ENCODE data around the gene NRAP.
A peak's percentile ranks its signal among the peaks of the same experiment; 100 is the strongest.
"Not testable (repeated sequence)": the region's sequence is repeated elsewhere in the genome, so short reads cannot be mapped to it uniquely, and the experiment has no call there.

Gene NRAP

GRCh38 chr10:113681533-113682470 lies 18.0 kb upstream of the NRAP start:
- DNase-seq, result no peak

- no peak for DNase-seq
Measured at GRCh38 chr10:113680190-113681111, 16.6 kb upstream of the NRAP start.

- DNase-seq, result peak; percentile 49
Measured at GRCh38 chr10:113679463-113680189, 15.8 kb upstream of the NRAP start, which contains the start of gene CASP7. Gene CASP7 (plus strand): TSS chr10:113679912. CDS start chr10:113697494, 17,582 bp downstream.

- DNase-seq, result no peak
Measured at GRCh38 chr10:113666682-113667252, 2.9 kb upstream of the NRAP start.

GRCh38 chr10:113665806-113666354 lies 2.0 kb upstream of the NRAP start:
- no peak for DNase-seq

GRCh38 chr10:113665352-113665751 lies 1.5 kb upstream of the NRAP start:
- no peak for DNase-seq

GRCh38 chr10:113663142-113663541 lies 699 bp downstream of the NRAP start:
- DNase-seq, result no peak

- no peak for DNase-seq
Measured at GRCh38 chr10:113661332-113661731, 2.5 kb downstream of the NRAP start.

GRCh38 chr10:113657544-113657943 lies 6.3 kb downstream of the NRAP start:
- no peak for DNase-seq

- DNase-seq, result no peak
Measured at GRCh38 chr10:113656896-113657295, 6.9 kb downstream of the NRAP start.

- DNase-seq, result not testable (repeated sequence)
Measured at GRCh38 chr10:113652456-113652855, 11.4 kb downstream of the NRAP start.

GRCh38 chr10:113651898-113652297 lies 11.9 kb downstream of the NRAP start:
- no peak for DNase-seq

GRCh38 chr10:113651021-113651420 lies 12.8 kb downstream of the NRAP start:
- no peak for DNase-seq

GRCh38 chr10:113650172-113650571 lies 13.7 kb downstream of the NRAP start:
- no peak for DNase-seq

- DNase-seq, result no peak
Measured at GRCh38 chr10:113648478-113648877, 15.4 kb downstream of the NRAP start.

GRCh38 chr10:113647812-113648211 lies 16.0 kb downstream of the NRAP start:
- DNase-seq, result no peak

- DNase-seq, result no peak
Measured at GRCh38 chr10:113646336-113647201, 17.3 kb downstream of the NRAP start.

- DNase-seq, result no peak
Measured at GRCh38 chr10:113644185-113645120, 19.4 kb downstream of the NRAP start.

GRCh38 chr10:113643183-113643582 lies 20.7 kb downstream of the NRAP start:
- DNase-seq, result no peak

- DNase-seq, result no peak
Measured at GRCh38 chr10:113641702-113642101, 22.1 kb downstream of the NRAP start.
